Measurements from ENCODE around the gene EFCAB5.

- TF ChIP-seq CTCF (IDR thresholded peaks at IDR 0.05; ENCODE audit: insufficient read depth, low read length, poor library complexity, severe bottlenecking), result no peak
- TF ChIP-seq EZH2phosphoT487 (conservative IDR thresholded peaks at IDR 0.05; ENCODE audit: low read length), result no peak
Measured at GRCh38 chr17:30002088-30002487, 60.7 kb downstream of the EFCAB5 start.
